K562 (cell line): ENCODE data around the gene CCDC152. TPM values are rescaled to one million over a fixed set of nuclear protein-coding genes. Genes with fewer than 3 reads are reported as not detected.

ENCODE experiments used
- ATAC-seq: fragments of 200-7000 bp; cut with Tn5 transposase; 3 replicates; pipeline ENCODE4 v1.9.1; 2020; ENCODE audit warnings: moderate library complexity
- BruUV-seq: library from RNA; stranded (reverse); fragments of 400-500 nt; replicated peaks from 2 replicates; lab custom pipeline; 2021; lab: Mats Ljungman, UMichigan
- CTCF ChIA-PET: fragments of 300-600 bp; formaldehyde crosslinking; extraction: SDS; loops from one replicate; lab custom pipeline; 2021; ENCODE audit warnings: low intra/inter-chr PET ratio; lab: Yijun Ruan, JAX
- POLR2A ChIA-PET: fragments of 300-600, 350-650 bp; sonication (Branson Sonifier 250); formaldehyde crosslinking; extraction: SDS; loops from one replicate; lab custom pipeline; 2021; ENCODE audit warnings: antibody characterized with exemption, inconsistent platforms; lab: Yijun Ruan, JAX
- DNase-seq, 4 experiments: peaks; one replicate each; pipeline versions ENCODE4 v3.0.0 to v3.0.0-alpha.2; 2011 to 2018; ENCODE audit warnings: low spot score in 3 of 4, mixed read lengths in 3 of 4; ENCODE audit errors: extremely low read depth in 1 of 4
- FAIRE-seq: peaks from 2 replicates; lab custom pipeline; 2011; peaks lifted over from hg19 to GRCh38; lab: Jason Lieb, UNC
- H2AFZ ChIP-seq: 2 replicates; pipeline ENCODE4 v1.6.0; 2011; ENCODE audit warnings: low read depth, low read length, control low read depth, inconsistent platforms
- H3K27ac ChIP-seq: fragments of 200-600 bp; 3 replicates; pipeline ENCODE4 v1.8.0; 2011; ENCODE audit warnings: low read depth, mild to moderate bottlenecking, control low read depth, inconsistent platforms, low read length, moderate library complexity, mixed read lengths; ENCODE audit errors: extremely low read depth
- H3K27me3 ChIP-seq, 2 experiments: fragments of 300-600 bp in 1 of 2; 2 replicates in 1 of 2; 3 replicates in 1 of 2; pipeline versions ENCODE4 v1.6.0 to v1.8.0; 2011; ENCODE audit warnings: inconsistent platforms in 2 of 2, low read length in 2 of 2, mild to moderate bottlenecking in 1 of 2, mixed read lengths in 1 of 2, moderate library complexity in 1 of 2; ENCODE audit not compliant: control insufficient read depth in 2 of 2, insufficient read depth in 2 of 2
- H3K36me3 ChIP-seq: fragments of 300-600 bp; 3 replicates; pipeline ENCODE4 v1.8.0; 2011; ENCODE audit warnings: mild to moderate bottlenecking, low read length, inconsistent platforms; ENCODE audit not compliant: control insufficient read depth, insufficient read depth
- H3K4me1 ChIP-seq, 2 experiments: fragments of 200-600 bp in 1 of 2; replicated peaks in 1 of 2; 2 replicates in 1 of 2; 3 replicates in 1 of 2; pipeline versions ENCODE4 v1.5.1 to v1.8.0; 2011; ENCODE audit warnings: inconsistent platforms in 2 of 2, low read length in 2 of 2, mild to moderate bottlenecking in 1 of 2, mixed read lengths in 1 of 2, moderate library complexity in 1 of 2; ENCODE audit not compliant: control insufficient read depth in 2 of 2, insufficient read depth in 2 of 2
- H3K4me2 ChIP-seq: 2 replicates; pipeline ENCODE4 v1.6.1; 2011; ENCODE audit warnings: low read length, control low read depth, inconsistent platforms, mixed read lengths; ENCODE audit not compliant: insufficient read depth
- H3K4me3 ChIP-seq: fragments of 200-600 bp; sonication (generic), shearing (Covaris generic); 2 replicates; pipeline ENCODE4 v1.5.1; 2016; ENCODE audit warnings: control low read depth, inconsistent platforms
- H3K79me2 ChIP-seq: fragments of 200-600 bp; 3 replicates; pipeline ENCODE4 v1.8.0; 2011; ENCODE audit warnings: low read length, inconsistent platforms; ENCODE audit not compliant: control insufficient read depth, insufficient read depth
- H3K9ac ChIP-seq, 2 experiments: 2 replicates each; pipeline versions ENCODE4 v1.6.0 to v1.6.1; 2011; ENCODE audit warnings: low read depth in 2 of 2, low read length in 2 of 2, control low read depth in 1 of 2, inconsistent platforms in 1 of 2, mild to moderate bottlenecking in 1 of 2, mixed read lengths in 1 of 2; ENCODE audit not compliant: insufficient read depth in 1 of 2
- H3K9me1 ChIP-seq: one replicate; pipeline ENCODE4 v1.6.0; 2011; ENCODE audit warnings: inconsistent platforms, mild to moderate bottlenecking, low read length, moderate library complexity; ENCODE audit not compliant: control insufficient read depth, insufficient read depth
- H3K9me3 ChIP-seq: replicated peaks from 2 replicates; pipeline ENCODE4 v1.5.1; 2011; ENCODE audit warnings: low read depth, low read length, inconsistent platforms; ENCODE audit not compliant: control insufficient read depth, insufficient read depth
- H4K20me1 ChIP-seq: replicated peaks from 2 replicates; pipeline ENCODE4 v1.6.1; 2011; ENCODE audit warnings: low read length, inconsistent platforms, mixed read lengths; ENCODE audit not compliant: control insufficient read depth, insufficient read depth
- BMI1 ChIP-seq: fragments of 150-350 bp; IDR thresholded peaks from 2 replicates; pipeline ENCODE4 v1.6.1; 2014; ENCODE audit warnings: low read length
- CAMTA2 ChIP-seq: fragments of 250-450 bp; sonication (Bioruptor Pico); conservative IDR thresholded peaks from 2 replicates; pipeline ENCODE4 v1.5.1; 2022
- DIDO1 ChIP-seq: fragments of 450-650 bp; IDR thresholded peaks from 2 replicates; pipeline ENCODE4 v1.6.1; 2016; ENCODE audit warnings: low read depth, missing biosample characterization, missing genetic modification characterization
- E2F3 ChIP-seq: fragments of 250-450 bp; sonication (Bioruptor Pico); IDR thresholded peaks from 2 replicates; pipeline ENCODE4 v1.4.0; 2020; ENCODE audit warnings: mild to moderate bottlenecking
- ELF1 ChIP-seq: fragments of 200-800 bp; sonication (Bioruptor generic); IDR thresholded peaks from 2 replicates; pipeline ENCODE4 v1.6.1; 2016; ENCODE audit warnings: missing genetic modification characterization, missing compliant biosample characterization
- FOXP1 ChIP-seq: sonication (generic); formaldehyde crosslinking; IDR thresholded peaks from 2 replicates; pipeline ENCODE4 v1.8.0; 2022; ENCODE audit warnings: mild to moderate bottlenecking, missing genetic modification reagents
- HMG20A ChIP-seq: fragments of 450-650 bp; formaldehyde crosslinking; conservative IDR thresholded peaks from 2 replicates; pipeline ENCODE4 v1.4.0; 2020; ENCODE audit warnings: mild to moderate bottlenecking, mixed read lengths
- KDM5B ChIP-seq: fragments of 200-600 bp; sonication (generic); IDR thresholded peaks from 2 replicates; pipeline ENCODE4 v1.6.1; 2012; ENCODE audit warnings: low read depth, mild to moderate bottlenecking, moderate library complexity, low read length, control low read depth, inconsistent platforms; ENCODE audit not compliant: insufficient replicate concordance
- MEF2D ChIP-seq: conservative IDR thresholded peaks from 2 replicates; pipeline ENCODE4 v1.6.1; 2016; ENCODE audit warnings: low read depth, missing genetic modification characterization, missing compliant biosample characterization
- NFIX ChIP-seq: fragments of 250-450 bp; sonication (Bioruptor Pico); IDR thresholded peaks from 2 replicates; pipeline ENCODE4 v1.4.0; 2020; ENCODE audit warnings: low read depth, mild to moderate bottlenecking, moderate library complexity
- POLR2H ChIP-seq: IDR thresholded peaks from 2 replicates; pipeline ENCODE4 v1.6.1; 2016; ENCODE audit warnings: missing genetic modification characterization, low read depth, mild to moderate bottlenecking, control low read depth, missing compliant biosample characterization, moderate library complexity
- SFPQ ChIP-seq: fragments of 200-400 bp; formaldehyde crosslinking; IDR thresholded peaks from 2 replicates; pipeline ENCODE4 v1.6.1; 2017; ENCODE audit warnings: mild to moderate bottlenecking, low read depth, low read length, moderate library complexity
- SLC30A9 ChIP-seq: fragments of 250-450 bp; sonication (Bioruptor Pico); IDR thresholded peaks from 2 replicates; pipeline ENCODE4 v1.8.0; 2022; ENCODE audit warnings: mild to moderate bottlenecking, moderate library complexity
- XRCC4 ChIP-seq: IDR thresholded peaks from one replicate; pipeline ENCODE4 v1.6.1; 2011; ENCODE audit not compliant: insufficient read depth, insufficient read length; ENCODE audit errors: extremely low read depth
- ZBTB12 ChIP-seq: fragments of 250-450 bp; sonication (Bioruptor Pico); IDR thresholded peaks from 2 replicates; pipeline ENCODE4 v1.4.0; 2020
- ZNF764 ChIP-seq: fragments of 250-450 bp; sonication (Bioruptor Pico); IDR thresholded peaks from 2 replicates; pipeline ENCODE4 v1.4.0; 2020; ENCODE audit warnings: low read depth, mild to moderate bottlenecking, moderate library complexity
- WGBS: fragments of 100-300 bp; shearing (Covaris generic); methylation state at CpG from one replicate; pipeline ENCODE4 v1.1.6; 2016; ENCODE audit warnings: low coverage, mixed read lengths; ENCODE audit not compliant: insufficient coverage; ENCODE audit errors: missing lambda C conversion rate; 5-methylcytosine and 5-hydroxymethylcytosine counted together
- in situ Hi-C: fragments of 300-500 bp; cut with MboI; formaldehyde crosslinking; loops from 4 replicates; pipeline ENCODE4 v1.15.0; 2018; ENCODE audit warnings: inconsistent platforms, mixed read lengths
- intact Hi-C: fragments of 100-400 bp; cut with micrococcal nuclease; formaldehyde crosslinking; loops from 2 replicates; pipeline ENCODE4 v1.14.2; 2022
- polyA plus RNA-seq, 8 experiments: library from polyadenylated mRNA; depleted of rRNA in 4 of 8; stranded (reverse) in 5 of 8; unstranded in 3 of 8; fragments of >200 nt; fragmentation: Nextera tagmentation in 2 of 8; fragmentation: Illumina TruSeq in 1 of 8; extraction: Ambion mirVana in 2 of 8; extraction: Trizol in 1 of 8; gene quantifications; 2 replicates each; pipeline versions ENCODE4 v1.2.1 to v1.2.3, GENCODE V29; 2011 to 2014; ENCODE audit warnings: inconsistent platforms in 1 of 8, missing spikeins in 1 of 8
- total RNA-seq, 7 experiments: library from RNA; depleted of rRNA in 6 of 7; stranded (reverse); fragments of >200 nt in 6 of 7; fragmentation: Illumina TruSeq in 2 of 7; extraction: Trizol in 2 of 7; gene quantifications; 2 replicates each; pipeline versions ENCODE4 v1.2.1 to v1.2.3, GENCODE V29; 2011 to 2021; ENCODE audit warnings: low replicate concordance in 1 of 7

The CCDC152 gene
- total and polyA plus RNA-seq, 9 of the 15 experiments (the other 6 are each of a cell fraction or from before 2014, with no cell fraction given), result 2.5 to 11.6 (median 5.1) TPM

GRCh38 chr5:42749020-42749419, 7.6 kb upstream of the CCDC152 start:
- H3K36me3 ChIP-seq, result no peaks in the 10 kb centered on the region
- H3K4me2 ChIP-seq, result no peak overlapping the region
- no peaks in the 10 kb centered on the region for H4K20me1 ChIP-seq
- no peaks in the 10 kb centered on the region for H3K27me3 ChIP-seq
- no peaks in the 10 kb centered on the region for H3K9me3 ChIP-seq
- intact Hi-C loops (no loop called here), in situ Hi-C loops (no loop called here)
- no peaks in the 10 kb centered on the region for H3K79me2 ChIP-seq
- no peak for FAIRE-seq
- TF ChIP-seq E2F3 (CRISPR knock-in tag), result no peak
- TF ChIP-seq HMG20A, result no peak
- no peak for TF ChIP-seq BMI1
- TF ChIP-seq XRCC4, result no peak
- no peak for TF ChIP-seq ZNF764 (CRISPR knock-in tag)
- TF ChIP-seq CAMTA2 (CRISPR knock-in tag), result no peak
- no peak for TF ChIP-seq ELF1 (tag)
- BruUV-seq, result no TSS peak
- ATAC-seq, result no peak
- H3K9ac ChIP-seq, result no peak overlapping the region
- DNase-seq, result no peak
- CTCF ChIA-PET, result no interaction called here
- H3K9me1 ChIP-seq, result no peaks in the 10 kb centered on the region
- H3K4me1 ChIP-seq, result no peaks in the 10 kb centered on the region
- no peak overlapping the region for H2AFZ ChIP-seq
- no peak overlapping the region for H3K4me3 ChIP-seq
- no peak overlapping the region for H3K27ac ChIP-seq
- POLR2A ChIA-PET, result no interaction called here

- intact Hi-C loops (loop anchor here (10.0 kb wide), 1 partner anchor 294 kb away; the partner anchor contains the start of gene ANXA2R), in situ Hi-C loops (loop anchor here (25.0 kb wide), 1 partner anchor 888 kb away; the partner anchor contains the start of gene OXCT1)
- Histone ChIP-seq H3K9me1 (no peaks in the 10 kb centered on the region), H3K4me1 (no peaks in the 10 kb centered on the region), H3K36me3 (no peaks in the 10 kb centered on the region), H2AFZ (no peak overlapping the region), H3K9ac (no peak overlapping the region), H3K79me2 (no peaks in the 10 kb centered on the region), H3K4me2 (no peak overlapping the region), H3K4me3 (no peak overlapping the region), H3K9me3 (no peaks in the 10 kb centered on the region), H3K27me3 (no peaks in the 10 kb centered on the region), H4K20me1 (no peaks in the 10 kb centered on the region), H3K27ac (no peak overlapping the region)
- DNase-seq (no peak), FAIRE-seq (no peak), ATAC-seq (no peak)
- BruUV-seq, result no TSS peak
- CTCF ChIA-PET, result no interaction called here
- POLR2A ChIA-PET, result interaction anchor here (0.9 kb wide), 1 partner anchor 8 kb away, joined by 3 read pairs; no protein-coding TSS in a partner anchor
- 5% methylated on average over 5 of the region's 5 CpGs for WGBS
- no peak for TF ChIP-seq KDM5B
- TF ChIP-seq SLC30A9, result no peak
- no peak for TF ChIP-seq FOXP1
- TF ChIP-seq POLR2H (tag), result no peak
- TF ChIP-seq SFPQ, result no peak
- no peak for TF ChIP-seq DIDO1 (tag)
- no peak for TF ChIP-seq MEF2D (tag)
- no peak for TF ChIP-seq ZBTB12
- no peak for TF ChIP-seq NFIX (CRISPR knock-in tag)
Observed at GRCh38 chr5:42750507-42750906, 6.1 kb upstream of the CCDC152 start.
